IPS DF 4.7 (cell line): ENCODE measurements around the gene CUEDC1.
A peak's percentile ranks its signal among the peaks of the same experiment; 100 is the strongest.

Experiments
- DNase-seq: peaks from one replicate; pipeline ENCODE4 v3.0.0-alpha.2; 2013; ENCODE audit warnings: low spot score; ENCODE audit errors: extremely low read depth

The CUEDC1 gene

GRCh38 chr17:57838453-57838852 is 116.8 kb downstream of the CUEDC1 start:
- no peak for DNase-seq

- no peak for DNase-seq
Observed at GRCh38 chr17:57835333-57835900, 119.8 kb downstream of the CUEDC1 start.

GRCh38 chr17:57834146-57834741 is 121.0 kb downstream of the CUEDC1 start:
- peak; percentile 9 for DNase-seq

- DNase-seq, result peak; percentile 69
Observed at GRCh38 chr17:57833179-57833939, 121.9 kb downstream of the CUEDC1 start.

- DNase-seq, result no peak
Observed at GRCh38 chr17:57832314-57833178, 122.7 kb downstream of the CUEDC1 start.

GRCh38 chr17:57830880-57831279 is 124.3 kb downstream of the CUEDC1 start:
- DNase-seq, result no peak

- DNase-seq, result no peak
Observed at GRCh38 chr17:57823469-57824401, 131.5 kb downstream of the CUEDC1 start.

GRCh38 chr17:57819867-57820266 is 135.3 kb downstream of the CUEDC1 start:
- DNase-seq, result no peak

GRCh38 chr17:57819285-57819684 is 135.9 kb downstream of the CUEDC1 start:
- no peak for DNase-seq

- DNase-seq, result no peak
Observed at GRCh38 chr17:57818066-57818465, 137.1 kb downstream of the CUEDC1 start.

- DNase-seq, result no peak
Observed at GRCh38 chr17:57817299-57817698, 137.9 kb downstream of the CUEDC1 start.

- no peak for DNase-seq
Observed at GRCh38 chr17:57814421-57814820, 140.8 kb downstream of the CUEDC1 start.

- DNase-seq, result no peak
Observed at GRCh38 chr17:57811638-57812280, 143.5 kb downstream of the CUEDC1 start.
